Panc1 (cell line): ENCODE measurements around the gene BACH2.

Experiments used
- CTCF ChIP-seq: fragments of 450-650 bp; IDR thresholded peaks from 2 replicates; pipeline ENCODE4 v1.5.1; 2017; ENCODE audit warnings: mild to moderate bottlenecking
- TF ChIP-seq, protein P1 (sequence below), 2 experiments: IDR thresholded peaks; 2 replicates each; pipeline ENCODE4 v1.6.1; 2011 to 2012; ENCODE audit warnings: low read depth in 2 of 2, control low read depth in 1 of 2, low read length in 1 of 2, mild to moderate bottlenecking in 1 of 2, moderate library complexity in 1 of 2; ENCODE audit not compliant: insufficient read depth in 1 of 2

DNA sequence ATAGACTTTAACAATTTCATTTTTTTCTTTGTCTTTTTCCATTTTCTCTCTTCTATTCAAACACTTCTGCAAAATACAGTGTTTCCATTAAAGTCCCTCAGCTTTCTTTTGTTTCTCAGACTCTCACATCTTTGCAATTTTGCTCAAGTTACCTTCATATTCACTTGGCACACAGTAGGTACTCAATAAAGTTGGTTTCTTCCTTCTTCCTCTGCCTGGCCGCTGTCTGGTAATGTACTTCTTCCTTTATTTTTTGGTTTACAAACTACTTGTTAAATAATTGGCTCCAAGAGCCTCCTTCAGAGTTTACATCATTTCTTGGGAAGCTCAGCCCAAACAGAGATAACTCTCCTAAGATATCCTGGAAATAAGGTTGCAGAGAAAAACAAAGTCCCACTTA, 321.3 kb downstream of the BACH2 start:
- TF ChIP-seq CTCF = no peak
- TF ChIP-seq, protein P1, sequence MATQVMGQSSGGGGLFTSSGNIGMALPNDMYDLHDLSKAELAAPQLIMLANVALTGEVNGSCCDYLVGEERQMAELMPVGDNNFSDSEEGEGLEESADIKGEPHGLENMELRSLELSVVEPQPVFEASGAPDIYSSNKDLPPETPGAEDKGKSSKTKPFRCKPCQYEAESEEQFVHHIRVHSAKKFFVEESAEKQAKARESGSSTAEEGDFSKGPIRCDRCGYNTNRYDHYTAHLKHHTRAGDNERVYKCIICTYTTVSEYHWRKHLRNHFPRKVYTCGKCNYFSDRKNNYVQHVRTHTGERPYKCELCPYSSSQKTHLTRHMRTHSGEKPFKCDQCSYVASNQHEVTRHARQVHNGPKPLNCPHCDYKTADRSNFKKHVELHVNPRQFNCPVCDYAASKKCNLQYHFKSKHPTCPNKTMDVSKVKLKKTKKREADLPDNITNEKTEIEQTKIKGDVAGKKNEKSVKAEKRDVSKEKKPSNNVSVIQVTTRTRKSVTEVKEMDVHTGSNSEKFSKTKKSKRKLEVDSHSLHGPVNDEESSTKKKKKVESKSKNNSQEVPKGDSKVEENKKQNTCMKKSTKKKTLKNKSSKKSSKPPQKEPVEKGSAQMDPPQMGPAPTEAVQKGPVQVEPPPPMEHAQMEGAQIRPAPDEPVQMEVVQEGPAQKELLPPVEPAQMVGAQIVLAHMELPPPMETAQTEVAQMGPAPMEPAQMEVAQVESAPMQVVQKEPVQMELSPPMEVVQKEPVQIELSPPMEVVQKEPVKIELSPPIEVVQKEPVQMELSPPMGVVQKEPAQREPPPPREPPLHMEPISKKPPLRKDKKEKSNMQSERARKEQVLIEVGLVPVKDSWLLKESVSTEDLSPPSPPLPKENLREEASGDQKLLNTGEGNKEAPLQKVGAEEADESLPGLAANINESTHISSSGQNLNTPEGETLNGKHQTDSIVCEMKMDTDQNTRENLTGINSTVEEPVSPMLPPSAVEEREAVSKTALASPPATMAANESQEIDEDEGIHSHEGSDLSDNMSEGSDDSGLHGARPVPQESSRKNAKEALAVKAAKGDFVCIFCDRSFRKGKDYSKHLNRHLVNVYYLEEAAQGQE (IDR thresholded peaks at IDR 0.05; ENCODE audit: insufficient read depth in 1 of 2, low read depth in 2 of 2, low read length in 1 of 2) = no peak
